NCI-H226 (cell line): Measurements from ENCODE around the gene KEAP1.
"Not testable (repeated sequence)": the region's sequence is repeated elsewhere in the genome, so short reads cannot be mapped to it uniquely, and the experiment has no call there.

Experiments
- DNase-seq: peaks from one replicate; pipeline ENCODE4 v3.0.0-alpha.2; 2015

The KEAP1 gene

GRCh38 chr19:10491472-10492047, 11.6 kb downstream of the KEAP1 start:
- DNase-seq, result no peak

GRCh38 chr19:10486551-10486950, 16.6 kb downstream of the KEAP1 start:
- DNase-seq, result no peak

GRCh38 chr19:10478903-10479384, 24.2 kb downstream of the KEAP1 start:
- peak; percentile 87 for DNase-seq

GRCh38 chr19:10478476-10478875, 24.7 kb downstream of the KEAP1 start:
- no peak for DNase-seq

GRCh38 chr19:10474962-10475451, 28.1 kb downstream of the KEAP1 start:
- no peak for DNase-seq

GRCh38 chr19:10473192-10473591, 30.0 kb downstream of the KEAP1 start:
- DNase-seq, result no peak

- DNase-seq, result peak; percentile 11
Observed at GRCh38 chr19:10471909-10472308, 31.2 kb downstream of the KEAP1 start.

- DNase-seq, result no peak
Observed at GRCh38 chr19:10468133-10468532, 35.0 kb downstream of the KEAP1 start.

- DNase-seq, result no peak
Observed at GRCh38 chr19:10467104-10467706, 36.0 kb downstream of the KEAP1 start.

GRCh38 chr19:10464456-10464855, 38.7 kb downstream of the KEAP1 start:
- DNase-seq, result no peak

- no peak for DNase-seq
Observed at GRCh38 chr19:10462557-10462956, 40.6 kb downstream of the KEAP1 start.

GRCh38 chr19:10462042-10462441, 41.1 kb downstream of the KEAP1 start:
- DNase-seq, result not testable (repeated sequence)

GRCh38 chr19:10461047-10461949, 41.9 kb downstream of the KEAP1 start:
- peak; percentile 81 for DNase-seq

- DNase-seq, result no peak
Observed at GRCh38 chr19:10460714-10461046, 42.5 kb downstream of the KEAP1 start.

GRCh38 chr19:10458733-10459132, 44.4 kb downstream of the KEAP1 start:
- not testable (repeated sequence) for DNase-seq

GRCh38 chr19:10454267-10454666, 48.9 kb downstream of the KEAP1 start:
- peak; percentile 18 for DNase-seq

GRCh38 chr19:10453852-10454251, 49.3 kb downstream of the KEAP1 start:
- no peak for DNase-seq

- DNase-seq, result no peak
Observed at GRCh38 chr19:10452726-10453618, 50.2 kb downstream of the KEAP1 start.

- peak; percentile 30 for DNase-seq
Observed at GRCh38 chr19:10450853-10451609, 52.1 kb downstream of the KEAP1 start.

GRCh38 chr19:10450191-10450852, 52.8 kb downstream of the KEAP1 start:
- DNase-seq, result no peak

- no peak for DNase-seq
Observed at GRCh38 chr19:10449037-10449436, 54.1 kb downstream of the KEAP1 start.
